ENCODE results near the gene CLEC2L.

GRCh38 chr7:139571651-139572050 is 48.2 kb downstream of the CLEC2L start:
- TF ChIP-seq CTCF (conservative IDR thresholded peaks at IDR 0.05; ENCODE audit: low read depth, low read length) = no peak
- TF ChIP-seq EZH2 (IDR thresholded peaks at IDR 0.05; ENCODE audit: borderline replicate concordance, low read depth, low read length, poor library complexity, severe bottlenecking) = no peak

All from A673 (cell line).